ENCODE results near the gene PDE1C.
"Not testable (repeated sequence)": the region's sequence is repeated elsewhere in the genome, so short reads cannot be mapped to it uniquely, and the experiment has no call there.

PDE1C gene

GRCh38 chr7:32070406-32071360 is at the start of gene PDE1C:
TSS of gene PDE1C (minus strand) at chr7:32070407.
- DNase-seq (ENCODE audit: low read depth): no peak

GRCh38 chr7:32119790-32120196 is 49.6 kb upstream of the PDE1C start:
- no peak for DNase-seq (ENCODE audit: low read depth)

- no peak for DNase-seq (ENCODE audit: low read depth)
These were observed 47.6 kb upstream of the PDE1C start for GRCh38 chr7:32117837-32118236.

- DNase-seq (ENCODE audit: low read depth): no peak
These were observed 46.2 kb upstream of the PDE1C start for GRCh38 chr7:32116436-32116835.

- DNase-seq (ENCODE audit: low read depth): no peak
These were observed 45.6 kb upstream of the PDE1C start for GRCh38 chr7:32115831-32116230.

GRCh38 chr7:32108651-32109050 is 38.4 kb upstream of the PDE1C start:
- no peak for DNase-seq (ENCODE audit: low read depth)

- DNase-seq (ENCODE audit: low read depth): no peak
These were observed 34.6 kb upstream of the PDE1C start for GRCh38 chr7:32104766-32105165.

GRCh38 chr7:32103361-32103760 is 33.2 kb upstream of the PDE1C start:
- DNase-seq (ENCODE audit: low read depth): no peak

- no peak for DNase-seq (ENCODE audit: low read depth)
These were observed 32.2 kb upstream of the PDE1C start for GRCh38 chr7:32102432-32102873.

GRCh38 chr7:32100407-32100907 is 30.2 kb upstream of the PDE1C start:
- no peak for DNase-seq (ENCODE audit: low read depth)

- no peak for DNase-seq (ENCODE audit: low read depth)
These were observed 24.3 kb upstream of the PDE1C start for GRCh38 chr7:32094516-32094915.

- DNase-seq (ENCODE audit: low read depth): peak; percentile 13
These were observed 23.5 kb upstream of the PDE1C start for GRCh38 chr7:32093415-32094408.

- no peak for DNase-seq (ENCODE audit: low read depth)
These were observed 22.1 kb upstream of the PDE1C start for GRCh38 chr7:32092346-32092745.

GRCh38 chr7:32091608-32092210 is 21.5 kb upstream of the PDE1C start:
- DNase-seq (ENCODE audit: low read depth): no peak

- no peak for DNase-seq (ENCODE audit: low read depth)
These were observed 19.5 kb upstream of the PDE1C start for GRCh38 chr7:32089678-32090077.

- no peak for DNase-seq (ENCODE audit: low read depth)
These were observed 19.0 kb upstream of the PDE1C start for GRCh38 chr7:32089256-32089655.

- DNase-seq (ENCODE audit: low read depth): no peak
These were observed 18.3 kb upstream of the PDE1C start for GRCh38 chr7:32088451-32088881.

- DNase-seq (ENCODE audit: low read depth): no peak
These were observed 9.3 kb upstream of the PDE1C start for GRCh38 chr7:32079510-32079909.

GRCh38 chr7:32078824-32079223 is 8.6 kb upstream of the PDE1C start:
- no peak for DNase-seq (ENCODE audit: low read depth)

GRCh38 chr7:32077806-32078205 is 7.6 kb upstream of the PDE1C start:
- no peak for DNase-seq (ENCODE audit: low read depth)

- not testable (repeated sequence) for DNase-seq (ENCODE audit: low read depth)
These were observed 6.6 kb upstream of the PDE1C start for GRCh38 chr7:32076802-32077201.

- DNase-seq (ENCODE audit: low read depth): no peak
These were observed 5.4 kb upstream of the PDE1C start for GRCh38 chr7:32075612-32076011.

All from iris pigment epithelial cell (primary cell).